GM19467 (cell line): Measurements from ENCODE around the gene SH3D19.
"Not testable (repeated sequence)": the region's sequence is repeated elsewhere in the genome, so short reads cannot be mapped to it uniquely, and the experiment has no call there.

Experiments used
- ATAC-seq: cut with Tn5 transposase; IDR thresholded peaks from one replicate; pipeline ENCODE4 v1.9.1; 2021; ENCODE audit warnings: mild to moderate bottlenecking, moderate library complexity; ENCODE audit not compliant: unreplicated experiment

SH3D19 gene

DNA sequence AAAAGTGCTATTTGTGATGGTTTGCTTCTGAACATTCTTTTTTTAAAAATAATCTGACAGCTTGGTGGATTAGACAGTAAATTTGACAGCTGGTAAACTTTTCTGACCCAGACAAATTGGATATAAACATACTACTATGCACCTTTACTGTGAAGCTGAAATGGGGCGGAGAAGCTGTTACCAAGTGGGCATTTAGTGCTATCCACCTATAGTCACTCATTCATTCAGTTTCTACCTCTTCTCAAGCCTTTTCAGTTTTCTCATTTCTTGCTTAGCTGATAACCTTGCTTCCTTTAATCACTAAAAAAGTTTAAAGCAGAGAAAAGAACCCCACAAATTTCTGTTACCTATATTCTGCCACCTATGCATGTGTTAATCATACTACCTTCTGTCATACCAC, 220.8 kb downstream of the SH3D19 start:
- no peak for ATAC-seq

DNA sequence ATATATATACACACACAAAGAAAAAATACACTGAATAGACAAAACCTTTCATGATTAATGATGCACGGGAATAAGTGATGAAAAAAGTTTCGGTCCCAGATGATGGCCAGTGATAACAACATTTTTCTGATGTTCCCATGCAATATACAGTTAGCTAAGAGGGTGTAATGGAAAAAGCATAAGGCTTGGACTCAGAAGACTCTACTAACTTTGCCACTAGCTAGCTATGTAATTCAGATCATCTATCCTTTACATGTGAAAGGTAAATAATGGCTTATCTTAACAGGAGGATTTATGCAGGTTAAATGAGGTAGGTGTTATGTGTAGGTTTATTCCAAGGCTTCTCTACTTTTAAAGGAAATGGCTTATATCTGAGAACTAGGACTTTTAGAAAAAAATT, 221.6 kb downstream of the SH3D19 start:
- ATAC-seq = no peak

DNA sequence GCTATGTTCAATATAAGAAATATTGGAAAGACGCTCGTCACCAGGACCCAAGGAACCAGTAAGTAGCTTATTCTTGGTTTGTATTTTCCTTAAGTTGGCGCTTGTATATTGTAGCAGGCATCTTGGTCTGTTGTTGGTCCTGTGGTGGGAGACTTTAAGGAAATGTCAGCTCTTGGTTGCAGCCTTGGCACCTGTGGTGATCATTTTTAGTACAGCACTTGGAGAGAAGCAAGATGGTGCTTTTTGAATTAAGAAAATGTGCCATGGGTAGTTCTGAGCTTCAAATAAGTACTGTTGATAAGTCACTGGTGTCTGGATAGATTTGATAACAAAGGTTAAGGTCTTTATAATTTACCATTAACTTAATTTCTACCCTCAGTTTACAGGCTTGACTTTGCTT, 224.9 kb downstream of the SH3D19 start:
- ATAC-seq = no peak

DNA sequence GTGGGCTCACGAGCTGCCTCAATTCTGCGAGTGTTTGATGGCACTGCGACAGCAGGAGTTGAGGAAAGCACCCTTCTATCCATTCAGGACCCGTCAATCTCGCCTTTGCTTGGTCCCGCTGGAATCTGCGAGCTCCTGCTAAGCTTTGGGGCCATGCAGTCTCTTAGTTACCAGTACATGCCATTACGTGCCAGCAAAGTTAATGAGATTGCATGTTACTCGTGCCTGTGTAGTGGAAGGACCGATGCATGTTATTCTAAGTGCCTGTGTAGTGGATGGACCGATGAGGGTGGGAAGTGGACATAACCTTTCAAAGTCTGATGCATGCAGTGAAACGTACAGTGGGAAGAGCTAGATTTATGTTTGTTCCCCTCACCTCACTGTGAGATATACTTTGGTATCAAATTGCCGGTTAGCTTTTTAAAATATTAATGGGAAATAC, 225.4 kb downstream of the SH3D19 start:
- ATAC-seq = peak; percentile 5

DNA sequence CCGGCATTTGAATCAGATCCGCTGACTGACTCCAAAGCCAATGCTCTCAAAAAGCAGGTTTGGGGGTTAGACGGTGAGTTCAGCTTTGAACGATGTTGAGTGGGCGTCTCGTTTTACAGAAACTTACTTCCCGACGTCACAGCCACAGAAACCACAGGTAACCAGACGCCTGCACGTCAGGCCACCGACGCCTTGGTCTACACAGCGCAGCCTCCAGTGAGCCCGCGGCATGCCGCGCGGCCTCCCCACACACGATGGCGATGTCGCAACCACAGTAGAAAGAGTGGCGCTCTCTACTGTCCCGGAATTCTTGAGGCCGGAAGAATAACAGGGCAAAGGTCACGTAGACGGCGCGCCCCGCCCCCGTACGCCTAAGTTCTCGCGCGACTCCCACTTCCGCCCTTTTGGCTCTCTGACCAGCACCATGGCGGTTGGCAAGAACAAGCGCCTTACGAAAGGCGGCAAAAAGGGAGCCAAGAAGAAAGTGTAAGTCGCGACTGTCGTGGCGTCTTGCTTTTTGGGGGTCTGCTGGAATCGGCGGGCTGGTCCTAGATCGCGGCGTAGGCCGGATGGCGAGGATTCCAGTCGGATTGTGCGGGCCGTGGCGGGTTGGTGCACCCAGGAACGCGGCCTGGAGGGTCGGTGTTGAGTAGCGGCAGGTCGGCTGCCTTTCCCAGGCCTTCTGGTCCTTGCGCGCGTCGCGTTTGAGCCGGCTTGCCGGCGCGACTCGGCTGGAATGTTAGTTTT, 226.0 kb downstream of the SH3D19 start, which contains the start of gene RPS3A:
Gene RPS3A (plus strand): TSS at position 400 of the 747 bp plus-strand sequence. CDS start 25 bp downstream, at position 425.
- ATAC-seq = peak; percentile 94

DNA sequence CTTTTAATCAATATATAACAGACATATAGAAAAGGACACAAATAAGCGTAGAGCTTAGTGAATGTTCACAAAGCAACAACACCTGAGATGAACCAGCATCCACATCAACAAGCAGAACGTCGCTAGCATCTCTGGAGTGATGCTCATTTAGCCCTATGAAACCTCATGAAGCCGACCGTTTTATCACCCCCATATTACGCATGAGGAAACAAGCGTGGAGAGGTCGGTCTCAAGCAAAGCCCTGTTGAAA, 226.5 kb downstream of the SH3D19 start:
- no peak for ATAC-seq

DNA sequence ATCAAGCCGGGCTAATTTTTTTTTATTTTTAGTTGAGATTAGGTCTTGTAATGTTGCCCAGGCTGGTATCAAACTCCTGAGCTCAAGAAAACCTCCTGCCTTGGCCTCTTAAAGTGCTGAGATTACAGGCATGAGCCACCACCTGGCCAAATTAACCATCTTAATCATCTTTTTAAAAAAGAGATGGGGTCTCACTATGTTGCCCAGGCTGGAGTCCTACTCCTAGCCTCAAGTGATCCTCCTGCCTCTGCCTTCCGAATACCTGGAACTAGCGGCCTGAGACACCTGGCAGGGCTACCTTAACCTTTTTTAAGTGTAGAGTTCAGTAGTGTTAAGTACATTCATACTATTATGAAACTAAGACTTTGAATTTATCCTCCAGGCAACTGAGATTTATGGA, 227.6 kb downstream of the SH3D19 start:
- no peak for ATAC-seq

DNA sequence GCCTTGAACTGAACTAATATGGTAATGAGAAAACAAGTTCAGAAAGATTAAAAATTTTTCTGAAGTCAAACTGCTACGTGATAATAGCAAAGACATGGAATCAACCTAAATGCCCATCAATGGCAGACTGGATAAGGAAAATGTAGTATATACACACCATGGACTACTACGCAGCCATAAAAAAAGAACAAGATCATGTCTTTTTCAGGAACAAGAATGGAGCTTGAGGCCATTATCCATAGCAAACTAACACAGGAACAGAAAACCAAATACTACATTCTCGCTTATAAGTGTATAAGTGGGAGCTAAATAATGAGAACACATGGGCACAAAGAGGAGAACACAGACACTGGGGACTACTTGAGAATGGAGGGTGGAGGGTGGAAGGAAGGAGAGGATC, 230.3 kb downstream of the SH3D19 start:
- no peak for ATAC-seq

DNA sequence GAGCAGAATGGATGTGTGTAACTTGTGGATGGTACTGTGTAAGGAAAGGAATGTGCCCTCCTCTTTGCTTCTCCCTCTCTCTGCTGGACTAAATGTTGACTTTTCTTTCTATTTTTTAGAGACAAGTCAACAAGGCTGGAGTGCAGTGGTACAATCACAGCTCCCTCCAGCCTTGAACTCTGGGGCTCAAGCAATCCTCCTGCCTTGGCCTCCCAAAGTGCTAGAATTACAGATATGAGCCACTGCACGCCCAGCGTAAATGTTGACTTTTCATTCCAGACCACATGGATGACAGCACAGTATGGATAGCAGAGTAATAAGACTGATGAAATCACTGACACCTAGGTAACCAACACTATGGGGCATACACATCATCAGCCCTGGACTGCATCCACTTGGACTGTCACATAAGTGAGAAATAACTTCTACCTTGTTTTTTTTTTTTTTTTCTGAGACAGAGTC, 231.1 kb downstream of the SH3D19 start:
- no peak for ATAC-seq

DNA sequence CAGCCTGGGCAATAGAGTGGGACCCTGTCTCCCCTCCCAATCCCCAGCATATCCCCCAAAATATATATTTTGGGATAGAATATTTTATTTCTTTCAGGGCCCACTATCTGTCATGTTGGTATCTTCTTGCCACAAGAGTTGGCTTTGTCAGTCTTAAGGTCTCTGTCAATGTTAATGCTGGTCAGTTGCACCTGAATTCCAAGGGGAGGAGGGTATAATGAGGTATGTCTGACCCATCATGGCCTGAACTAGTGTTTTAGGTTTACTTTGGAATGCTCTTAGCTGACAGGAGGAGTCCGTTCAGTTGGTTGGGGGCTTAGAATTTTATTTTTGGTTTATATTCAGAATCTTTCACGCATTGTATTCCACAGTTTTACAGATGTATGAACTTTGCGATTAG, 232.2 kb downstream of the SH3D19 start:
- no peak for ATAC-seq

DNA sequence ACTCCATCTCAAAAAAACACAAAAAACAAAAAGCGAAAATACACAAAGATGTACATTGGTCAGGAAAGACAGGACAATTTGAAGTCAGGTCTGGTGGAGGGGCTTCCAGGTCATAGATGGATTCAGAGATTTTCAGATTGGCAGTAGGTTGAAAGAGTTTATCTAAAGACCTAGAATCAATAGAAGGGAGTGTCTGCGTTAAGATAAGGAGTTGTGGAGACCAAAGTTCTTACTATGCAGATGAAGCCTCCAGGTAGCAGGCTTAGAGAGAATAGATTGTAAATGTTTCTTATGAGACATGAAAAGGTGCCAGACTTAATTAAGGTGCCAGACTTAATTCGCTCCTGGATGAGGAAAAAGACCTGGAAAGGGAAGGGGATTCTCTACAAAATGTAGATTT, 232.9 kb downstream of the SH3D19 start:
- ATAC-seq = no peak

DNA sequence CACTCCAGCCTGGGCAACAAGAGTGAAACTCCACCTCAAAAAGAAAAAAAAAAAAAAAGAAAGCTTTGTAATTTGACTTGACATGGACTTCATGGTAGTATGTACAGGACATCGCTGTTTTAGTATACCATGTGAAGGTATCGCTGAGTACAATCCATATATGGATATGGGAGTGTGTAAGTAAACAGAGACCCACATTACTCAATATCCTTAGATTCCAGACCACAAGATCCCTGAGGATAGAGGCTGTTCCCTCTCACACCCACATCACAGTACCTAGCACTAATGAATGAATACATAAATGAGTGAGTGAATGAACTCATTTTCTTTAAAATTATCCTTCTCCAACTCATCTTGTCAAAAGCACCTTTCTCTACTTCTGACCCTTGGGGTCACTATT, 234.4 kb downstream of the SH3D19 start:
- ATAC-seq = no peak

DNA sequence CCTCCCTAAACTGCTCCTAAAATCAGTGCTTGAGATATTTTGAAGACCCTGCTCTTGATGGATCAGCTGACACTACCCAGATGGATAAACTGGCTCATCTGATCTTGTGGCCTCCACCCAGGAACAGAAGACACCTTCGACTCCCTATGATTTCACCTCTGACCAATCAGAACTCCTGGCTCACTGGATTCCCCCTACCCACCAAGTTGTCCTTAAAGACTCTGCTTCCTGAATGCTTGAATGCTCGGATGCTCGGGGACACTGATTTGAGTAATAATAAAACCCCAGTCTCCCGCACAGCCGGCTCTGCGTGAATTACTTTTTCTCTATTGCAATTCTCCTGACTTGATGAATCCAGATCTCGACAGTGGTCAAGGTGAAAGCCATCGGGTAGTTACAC, 237.9 kb downstream of the SH3D19 start:
- no peak for ATAC-seq

DNA sequence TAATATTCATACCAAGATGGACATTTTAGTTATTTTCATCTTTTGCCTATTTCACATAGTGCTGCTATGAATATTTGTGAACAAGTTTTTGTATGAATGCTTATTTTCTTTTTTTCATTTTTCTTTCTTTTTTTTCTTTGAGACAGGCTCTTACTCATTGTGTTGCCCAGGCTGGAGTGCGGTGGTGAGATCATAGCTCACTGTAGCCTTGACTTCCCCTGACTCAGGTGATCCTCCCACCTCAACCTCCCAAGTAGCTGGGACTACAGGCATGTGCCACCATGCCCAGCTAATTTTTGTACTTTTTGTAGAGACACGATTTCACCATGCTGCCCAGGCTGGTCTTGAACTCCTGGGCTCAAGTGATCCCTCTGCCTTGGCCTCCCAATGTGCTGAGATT, 247.4 kb downstream of the SH3D19 start:
- ATAC-seq = not testable (repeated sequence)

DNA sequence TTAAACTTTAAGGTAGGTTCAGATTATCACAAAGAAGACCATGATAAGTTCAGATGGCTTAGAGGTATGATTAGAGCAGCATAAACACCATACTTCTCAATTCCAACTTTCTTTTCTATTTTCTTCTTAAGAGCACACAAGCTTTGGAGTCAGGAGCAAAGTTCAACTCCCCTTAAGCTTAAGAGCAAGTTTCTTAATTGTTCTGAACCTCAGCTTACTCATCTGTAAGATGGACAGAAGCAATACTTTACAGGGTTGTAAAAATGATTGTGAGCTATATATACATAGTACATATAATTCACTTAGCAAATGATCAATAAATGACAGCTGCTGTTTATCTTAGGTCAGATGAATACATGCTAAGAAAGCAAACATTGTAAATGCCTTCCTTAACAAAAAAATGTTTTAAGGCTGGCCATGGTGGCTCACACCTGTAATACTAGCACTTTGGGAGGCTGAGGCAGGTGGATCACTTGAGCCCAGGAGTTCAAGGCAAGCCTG, 250.9 kb downstream of the SH3D19 start:
- ATAC-seq = no peak
